ENCODE results near the gene FBXL7. TPM values are rescaled to one million over a fixed set of nuclear protein-coding genes. Genes with fewer than 3 reads are reported as not detected.

The FBXL7 gene
- total and polyA plus RNA-seq, 2 experiments from 2014 or later: 4.5 to 15.2 TPM

DNA sequence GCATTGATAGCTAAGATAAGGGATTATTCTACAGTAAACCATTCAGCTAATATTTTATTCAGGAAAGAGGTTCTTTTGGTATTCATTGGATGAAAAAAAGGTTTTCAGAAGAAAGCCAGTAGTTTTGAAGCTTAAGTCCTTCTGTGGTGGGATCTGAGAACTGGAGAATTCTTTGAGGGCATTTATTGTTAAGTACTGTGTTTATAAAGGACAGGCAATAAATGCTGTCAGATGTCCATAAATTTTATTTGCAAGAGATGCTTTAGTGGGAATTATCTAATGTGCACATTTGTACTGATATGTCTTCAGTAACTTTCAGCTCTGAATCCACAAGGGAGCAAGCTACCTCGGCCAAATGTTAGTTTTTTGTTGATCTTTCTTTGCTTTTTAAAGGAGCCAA lies 358.3 kb downstream of the FBXL7 start (continued):
- TF ChIP-seq REST (IDR thresholded peaks at IDR 0.05; ENCODE audit: unreplicated experiment) (no peak), ETS1 (IDR thresholded peaks at IDR 0.05) (no peak), NANOG (IDR thresholded peaks at IDR 0.05; ENCODE audit: borderline replicate concordance) (no peak), ZNF331 (CRISPR knock-in tag; IDR thresholded peaks at IDR 0.05; ENCODE audit: low read depth) (no peak), POLR2AphosphoS5 (IDR thresholded peaks at IDR 0.05; ENCODE audit: low read depth) (no peak), JUNB (IDR thresholded peaks at IDR 0.05; ENCODE audit: unreplicated experiment) (no peak), EZH2 (IDR thresholded peaks at IDR 0.05; ENCODE audit: low read depth, unreplicated experiment) (no peak)
- TF ChIP-seq, protein P1, sequence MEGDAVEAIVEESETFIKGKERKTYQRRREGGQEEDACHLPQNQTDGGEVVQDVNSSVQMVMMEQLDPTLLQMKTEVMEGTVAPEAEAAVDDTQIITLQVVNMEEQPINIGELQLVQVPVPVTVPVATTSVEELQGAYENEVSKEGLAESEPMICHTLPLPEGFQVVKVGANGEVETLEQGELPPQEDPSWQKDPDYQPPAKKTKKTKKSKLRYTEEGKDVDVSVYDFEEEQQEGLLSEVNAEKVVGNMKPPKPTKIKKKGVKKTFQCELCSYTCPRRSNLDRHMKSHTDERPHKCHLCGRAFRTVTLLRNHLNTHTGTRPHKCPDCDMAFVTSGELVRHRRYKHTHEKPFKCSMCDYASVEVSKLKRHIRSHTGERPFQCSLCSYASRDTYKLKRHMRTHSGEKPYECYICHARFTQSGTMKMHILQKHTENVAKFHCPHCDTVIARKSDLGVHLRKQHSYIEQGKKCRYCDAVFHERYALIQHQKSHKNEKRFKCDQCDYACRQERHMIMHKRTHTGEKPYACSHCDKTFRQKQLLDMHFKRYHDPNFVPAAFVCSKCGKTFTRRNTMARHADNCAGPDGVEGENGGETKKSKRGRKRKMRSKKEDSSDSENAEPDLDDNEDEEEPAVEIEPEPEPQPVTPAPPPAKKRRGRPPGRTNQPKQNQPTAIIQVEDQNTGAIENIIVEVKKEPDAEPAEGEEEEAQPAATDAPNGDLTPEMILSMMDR (conservative IDR thresholded peaks at IDR 0.05; ENCODE audit: low read depth in 2 of 2): no peak

GRCh38 chr5:15864536-15865215 lies 364.7 kb downstream of the FBXL7 start:
- Histone ChIP-seq H3K4me1 (ENCODE audit: insufficient read depth) (no peaks in the 10 kb centered on the region), H3K27ac (ENCODE audit: low read depth) (no peak overlapping the region), H3K36me3 (ENCODE audit: insufficient read depth) (no peaks in the 10 kb centered on the region), H4K20me1 (replicated peaks; ENCODE audit: insufficient read depth) (no peaks in the 10 kb centered on the region), H3K27me3 (ENCODE audit: insufficient read depth) (no peaks in the 10 kb centered on the region), H3F3A (replicated peaks; ENCODE audit: low read depth) (no peaks in the 10 kb centered on the region), H2AFZ (no peak overlapping the region), H3K9me2 (ENCODE audit: insufficient read depth) (peaks cover 9% of the 10 kb centered on the region), H3K4me3 (no peak overlapping the region), H3K4me2 (no peak overlapping the region), H3K79me2 (replicated peaks; ENCODE audit: insufficient read depth) (no peaks in the 10 kb centered on the region)
- H3K27ac Mint-ChIP-seq: no peak overlapping the region
- H3K4me3 Mint-ChIP-seq: no peak overlapping the region
- peaks cover 10% of the 10 kb centered on the region for H3K9me3 Mint-ChIP-seq
- DNase-seq (ENCODE audit: low spot score) (no peak), ATAC-seq (no peak)
- no peaks in the 10 kb centered on the region for H3K27me3 Mint-ChIP-seq (ENCODE audit: insufficient read depth, low read depth, poor library complexity)
- peaks cover 4% of the 10 kb centered on the region; the same call in 2 of the 3 replicates for H3K4me1 Mint-ChIP-seq
- H3K36me3 Mint-ChIP-seq (ENCODE audit: low read depth): peaks cover 20% of the 10 kb centered on the region
- no peak for TF ChIP-seq ZNF331 (CRISPR knock-in tag; IDR thresholded peaks at IDR 0.05; ENCODE audit: low read depth)
- TF ChIP-seq, protein P2, sequence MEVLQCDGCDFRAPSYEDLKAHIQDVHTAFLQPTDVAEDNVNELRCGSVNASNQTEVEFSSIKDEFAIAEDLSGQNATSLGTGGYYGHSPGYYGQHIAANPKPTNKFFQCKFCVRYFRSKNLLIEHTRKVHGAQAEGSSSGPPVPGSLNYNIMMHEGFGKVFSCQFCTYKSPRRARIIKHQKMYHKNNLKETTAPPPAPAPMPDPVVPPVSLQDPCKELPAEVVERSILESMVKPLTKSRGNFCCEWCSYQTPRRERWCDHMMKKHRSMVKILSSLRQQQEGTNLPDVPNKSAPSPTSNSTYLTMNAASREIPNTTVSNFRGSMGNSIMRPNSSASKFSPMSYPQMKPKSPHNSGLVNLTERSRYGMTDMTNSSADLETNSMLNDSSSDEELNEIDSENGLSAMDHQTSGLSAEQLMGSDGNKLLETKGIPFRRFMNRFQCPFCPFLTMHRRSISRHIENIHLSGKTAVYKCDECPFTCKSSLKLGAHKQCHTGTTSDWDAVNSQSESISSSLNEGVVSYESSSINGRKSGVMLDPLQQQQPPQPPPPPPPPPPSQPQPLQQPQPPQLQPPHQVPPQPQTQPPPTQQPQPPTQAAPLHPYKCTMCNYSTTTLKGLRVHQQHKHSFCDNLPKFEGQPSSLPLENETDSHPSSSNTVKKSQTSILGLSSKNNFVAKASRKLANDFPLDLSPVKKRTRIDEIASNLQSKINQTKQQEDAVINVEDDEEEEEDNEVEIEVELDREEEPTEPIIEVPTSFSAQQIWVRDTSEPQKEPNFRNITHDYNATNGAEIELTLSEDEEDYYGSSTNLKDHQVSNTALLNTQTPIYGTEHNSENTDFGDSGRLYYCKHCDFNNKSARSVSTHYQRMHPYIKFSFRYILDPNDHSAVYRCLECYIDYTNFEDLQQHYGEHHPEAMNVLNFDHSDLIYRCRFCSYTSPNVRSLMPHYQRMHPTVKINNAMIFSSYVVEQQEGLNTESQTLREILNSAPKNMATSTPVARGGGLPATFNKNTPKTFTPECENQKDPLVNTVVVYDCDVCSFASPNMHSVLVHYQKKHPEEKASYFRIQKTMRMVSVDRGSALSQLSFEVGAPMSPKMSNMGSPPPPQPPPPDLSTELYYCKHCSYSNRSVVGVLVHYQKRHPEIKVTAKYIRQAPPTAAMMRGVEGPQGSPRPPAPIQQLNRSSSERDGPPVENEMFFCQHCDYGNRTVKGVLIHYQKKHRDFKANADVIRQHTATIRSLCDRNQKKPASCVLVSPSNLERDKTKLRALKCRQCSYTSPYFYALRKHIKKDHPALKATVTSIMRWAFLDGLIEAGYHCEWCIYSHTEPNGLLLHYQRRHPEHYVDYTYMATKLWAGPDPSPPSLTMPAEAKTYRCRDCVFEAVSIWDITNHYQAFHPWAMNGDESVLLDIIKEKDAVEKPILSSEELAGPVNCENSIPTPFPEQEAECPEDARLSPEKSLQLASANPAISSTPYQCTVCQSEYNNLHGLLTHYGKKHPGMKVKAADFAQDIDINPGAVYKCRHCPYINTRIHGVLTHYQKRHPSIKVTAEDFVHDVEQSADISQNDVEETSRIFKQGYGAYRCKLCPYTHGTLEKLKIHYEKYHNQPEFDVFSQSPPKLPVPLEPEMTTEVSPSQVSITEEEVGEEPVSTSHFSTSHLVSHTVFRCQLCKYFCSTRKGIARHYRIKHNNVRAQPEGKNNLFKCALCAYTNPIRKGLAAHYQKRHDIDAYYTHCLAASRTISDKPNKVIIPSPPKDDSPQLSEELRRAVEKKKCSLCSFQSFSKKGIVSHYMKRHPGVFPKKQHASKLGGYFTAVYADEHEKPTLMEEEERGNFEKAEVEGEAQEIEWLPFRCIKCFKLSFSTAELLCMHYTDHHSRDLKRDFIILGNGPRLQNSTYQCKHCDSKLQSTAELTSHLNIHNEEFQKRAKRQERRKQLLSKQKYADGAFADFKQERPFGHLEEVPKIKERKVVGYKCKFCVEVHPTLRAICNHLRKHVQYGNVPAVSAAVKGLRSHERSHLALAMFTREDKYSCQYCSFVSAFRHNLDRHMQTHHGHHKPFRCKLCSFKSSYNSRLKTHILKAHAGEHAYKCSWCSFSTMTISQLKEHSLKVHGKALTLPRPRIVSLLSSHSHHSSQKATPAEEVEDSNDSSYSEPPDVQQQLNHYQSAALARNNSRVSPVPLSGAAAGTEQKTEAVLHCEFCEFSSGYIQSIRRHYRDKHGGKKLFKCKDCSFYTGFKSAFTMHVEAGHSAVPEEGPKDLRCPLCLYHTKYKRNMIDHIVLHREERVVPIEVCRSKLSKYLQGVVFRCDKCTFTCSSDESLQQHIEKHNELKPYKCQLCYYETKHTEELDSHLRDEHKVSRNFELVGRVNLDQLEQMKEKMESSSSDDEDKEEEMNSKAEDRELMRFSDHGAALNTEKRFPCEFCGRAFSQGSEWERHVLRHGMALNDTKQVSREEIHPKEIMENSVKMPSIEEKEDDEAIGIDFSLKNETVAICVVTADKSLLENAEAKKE (CRISPR knock-in tag; IDR thresholded peaks at IDR 0.05): no peak
